ENCODE data around the gene CSDE1.

The CSDE1 gene

GRCh38 chr1:114700036-114700600, 57.7 kb downstream of the CSDE1 start:
- DNase-seq, result no peak

- DNase-seq, result no peak
Measured at GRCh38 chr1:114696810-114697209, 61.0 kb downstream of the CSDE1 start.

- no peak for DNase-seq
Measured at GRCh38 chr1:114695430-114696058, 62.2 kb downstream of the CSDE1 start, which contains the start of gene AMPD1. Gene AMPD1 (minus strand): TSS chr1:114695546. CDS start chr1:114695471, 75 bp downstream.

DNA sequence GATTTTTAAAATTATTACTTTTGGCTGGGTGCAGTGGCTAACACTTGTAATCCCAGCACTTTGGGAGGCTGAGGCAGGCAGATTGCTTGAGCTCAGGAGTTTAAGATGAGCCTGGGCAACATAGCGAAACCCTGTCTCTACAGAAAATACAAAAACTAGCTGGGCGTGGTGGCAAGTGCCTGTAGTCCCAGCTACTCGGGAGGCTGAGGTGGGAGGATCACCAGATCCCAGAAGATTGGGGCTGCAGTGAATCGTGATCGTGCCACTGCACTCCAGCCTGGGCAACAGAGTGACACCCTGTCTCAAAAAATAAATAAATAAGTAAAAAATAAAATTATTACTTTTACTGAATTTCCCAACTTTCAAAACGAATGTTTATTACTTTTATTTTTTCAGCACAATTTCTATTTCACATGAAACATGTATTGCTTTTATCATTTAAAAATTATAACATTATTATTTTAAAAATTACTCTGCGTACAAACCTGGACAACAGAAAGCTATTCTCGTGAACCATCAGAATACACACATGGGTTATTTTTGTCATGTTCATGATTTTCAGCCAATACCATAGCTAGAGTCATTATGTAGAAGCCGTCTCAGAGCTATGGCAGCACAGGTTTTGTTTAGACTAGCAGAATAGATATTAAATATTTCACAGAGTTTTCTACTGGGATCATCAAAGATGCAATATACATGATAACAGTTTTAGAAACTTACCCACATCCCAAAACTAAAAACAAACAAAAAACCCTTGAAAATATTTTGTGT, 63.1 kb downstream of the CSDE1 start:
- DNase-seq, result no peak

DNA sequence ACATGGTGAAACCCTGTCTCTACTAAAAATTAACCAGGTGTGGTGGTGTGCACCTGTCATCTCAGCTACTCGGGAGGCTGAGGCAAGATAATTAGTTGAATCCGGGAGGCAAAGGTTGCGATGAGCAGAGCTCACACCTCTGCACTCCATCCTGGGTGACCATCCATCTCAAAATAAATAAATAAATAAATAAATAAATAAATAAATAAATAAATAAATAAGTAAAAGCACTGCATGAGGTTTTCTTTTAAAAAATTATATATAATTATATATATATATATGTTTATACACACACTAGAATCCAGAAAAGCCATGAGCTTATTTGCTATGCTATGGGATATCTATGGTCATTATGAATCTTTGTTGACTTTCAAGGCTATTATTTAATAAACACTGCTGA, 64.8 kb downstream of the CSDE1 start:
- no peak for DNase-seq

GRCh38 chr1:114691061-114691460, 66.7 kb downstream of the CSDE1 start:
- DNase-seq, result no peak

DNA sequence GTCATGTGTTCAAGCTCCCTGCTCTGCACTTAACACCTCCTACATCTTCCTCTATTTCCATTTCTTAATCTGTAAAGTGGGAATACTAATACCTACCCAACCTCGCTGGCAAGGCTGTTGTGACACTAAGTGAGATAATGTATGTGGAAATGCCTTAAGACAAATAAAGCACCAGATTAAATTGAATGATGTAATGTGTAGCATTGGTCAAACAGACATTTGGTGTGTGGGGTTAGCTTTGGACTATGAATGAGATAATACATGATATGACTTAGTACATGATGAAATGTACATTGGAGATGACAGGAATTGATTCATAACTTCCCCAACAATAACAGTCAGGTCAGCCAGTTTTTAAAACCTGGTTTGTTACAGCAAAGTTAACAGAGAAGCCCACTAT, 67.6 kb downstream of the CSDE1 start:
- DNase-seq, result no peak

- DNase-seq, result no peak
Measured at GRCh38 chr1:114688526-114688925, 69.3 kb downstream of the CSDE1 start.

GRCh38 chr1:114685851-114686250, 71.9 kb downstream of the CSDE1 start:
- no peak for DNase-seq

- DNase-seq, result no peak
Measured at GRCh38 chr1:114677691-114678090, 80.1 kb downstream of the CSDE1 start.

GRCh38 chr1:114676115-114676514, 81.7 kb downstream of the CSDE1 start:
- DNase-seq, result no peak

GRCh38 chr1:114671939-114672275, 85.9 kb downstream of the CSDE1 start:
- no peak for DNase-seq

GRCh38 chr1:114671011-114671938, 86.5 kb downstream of the CSDE1 start:
- no peak for DNase-seq

- DNase-seq, result peak; percentile 88
Measured at GRCh38 chr1:114670083-114671010, 87.4 kb downstream of the CSDE1 start.

DNA sequence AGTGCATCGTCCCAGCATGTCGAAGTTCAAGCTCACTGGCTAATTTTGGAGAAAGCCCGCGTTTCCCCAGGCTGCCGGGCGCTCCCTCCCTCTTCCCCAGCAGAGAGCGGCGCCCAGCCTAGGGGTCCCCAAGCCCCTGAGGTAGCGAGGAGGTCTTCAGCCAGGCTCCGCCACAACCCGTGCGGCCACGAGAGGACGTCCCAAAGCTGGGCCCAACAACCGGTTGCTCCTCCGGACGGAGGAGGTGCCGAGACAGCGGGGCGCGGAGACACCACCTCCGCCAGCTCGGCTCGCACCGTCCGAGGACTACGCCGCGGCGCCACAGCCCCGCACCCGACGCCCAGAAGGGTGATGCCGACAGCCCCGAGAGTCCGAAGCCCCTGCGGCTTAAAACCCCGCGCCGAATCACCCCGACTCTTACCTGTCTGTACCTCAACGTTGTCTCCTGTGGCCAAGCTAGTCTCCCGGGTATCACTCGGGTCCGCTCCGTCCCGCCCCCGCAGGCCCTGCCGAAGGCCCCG, 88.2 kb downstream of the CSDE1 start, which contains the start of gene DENND2C:
DENND2C (minus strand) TSS at position 488 of the 521 bp plus-strand sequence. CDS start 44,065 bp downstream, outside the sequence.
- no peak for DNase-seq

DNA sequence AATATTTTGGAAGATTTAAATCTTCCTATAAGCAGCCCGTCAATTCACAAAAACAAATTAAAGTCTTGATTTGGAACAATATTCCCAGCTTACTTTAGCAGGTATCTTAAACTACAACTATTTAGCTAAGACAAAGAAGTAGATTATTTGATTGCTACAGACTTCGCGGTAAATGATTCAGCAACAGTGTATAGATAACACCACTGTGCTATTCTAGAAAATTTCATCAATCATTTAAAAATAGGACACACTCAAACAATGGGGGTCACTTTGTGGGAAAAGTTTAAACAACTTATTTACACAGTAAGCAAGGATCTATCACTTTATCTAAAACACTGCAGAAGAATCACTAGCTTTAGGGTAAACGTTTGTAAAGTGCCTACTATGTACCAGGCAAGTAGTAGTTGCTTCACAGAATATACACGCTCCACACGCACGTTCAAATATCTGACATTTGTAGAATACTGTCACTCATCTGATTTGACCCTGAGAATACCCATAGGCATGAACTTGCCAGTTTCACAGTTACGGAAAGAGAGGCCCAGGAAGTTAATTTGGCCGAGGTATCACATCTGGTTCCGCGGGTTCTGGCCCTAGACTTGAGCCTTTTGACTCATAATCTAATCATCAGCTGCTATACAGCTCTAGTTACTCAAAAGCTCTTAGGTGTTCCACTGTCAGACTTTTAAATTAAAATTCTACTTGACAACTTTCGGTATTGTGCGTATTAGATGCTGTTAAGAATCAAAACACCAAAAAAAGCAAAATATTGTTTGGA, 88.8 kb downstream of the CSDE1 start:
- no peak for DNase-seq

- DNase-seq, result no peak
Measured at GRCh38 chr1:114668373-114668772, 89.4 kb downstream of the CSDE1 start.

DNA sequence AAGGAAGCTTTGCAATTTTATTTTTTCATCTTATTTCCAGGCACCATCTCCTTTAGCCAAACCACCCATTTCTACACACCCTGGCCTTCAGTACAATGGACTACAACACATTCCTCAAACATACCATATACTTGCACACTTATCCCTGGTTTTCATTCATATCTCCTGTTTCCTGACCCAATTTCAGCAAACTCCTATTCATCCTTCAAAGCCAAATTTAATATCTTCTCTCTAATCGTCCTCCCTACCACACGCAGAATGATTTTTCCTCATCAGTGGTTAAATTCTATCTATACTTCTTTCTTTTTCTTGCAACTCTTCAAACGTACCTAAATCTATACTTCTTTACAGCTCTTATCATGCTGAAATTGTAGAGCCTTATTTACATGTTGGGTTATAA, 90.8 kb downstream of the CSDE1 start:
- DNase-seq, result no peak
